ENCODE results near the gene KIAA0319L. TPM values are rescaled to one million over a fixed set of nuclear protein-coding genes. Genes with fewer than 3 reads are reported as not detected.
"Not testable (repeated sequence)": the region's sequence is repeated elsewhere in the genome, so short reads cannot be mapped to it uniquely, and the experiment has no call there.

KIAA0319L gene
- polyA plus RNA-seq, 1 donor from 2014 or later: 38.1 TPM

- no peak overlapping the region for H3K9ac ChIP-seq (ENCODE audit: low read length)
- no peaks in the 10 kb centered on the region for H3F3A ChIP-seq (ENCODE audit: insufficient read depth, low read length, poor library complexity, severe bottlenecking)
- TF ChIP-seq SMC3 (conservative IDR thresholded peaks at IDR 0.05; ENCODE audit: poor library complexity) (no peak), EZH2 (IDR thresholded peaks at IDR 0.05; ENCODE audit: borderline replicate concordance, insufficient read depth, low read length, poor library complexity, severe bottlenecking) (peak; percentile 59)
- no peaks in the 10 kb centered on the region for H3K36me3 ChIP-seq (ENCODE audit: insufficient read depth, low read length)
- H3K4me3 ChIP-seq (ENCODE audit: low read length): peak overlapping the region; percentile 13
- no peaks in the 10 kb centered on the region for H3K9me2 ChIP-seq (ENCODE audit: insufficient read depth, low read length)
- H3K4me2 ChIP-seq (ENCODE audit: low read length): no peak overlapping the region
- H2AFZ ChIP-seq (ENCODE audit: low read depth, low read length): no peak overlapping the region
- no peaks in the 10 kb centered on the region for H3K9me3 ChIP-seq (ENCODE audit: low read length)
- no peaks in the 10 kb centered on the region for H3K79me2 ChIP-seq (replicated peaks; ENCODE audit: insufficient read depth, low read length)
- no peaks in the 10 kb centered on the region for H4K20me1 ChIP-seq (ENCODE audit: insufficient read depth)
- peaks cover 73% of the 10 kb centered on the region for H3K27me3 ChIP-seq (ENCODE audit: insufficient read depth, low read depth, low read length)
- no peak overlapping the region for H3K27ac ChIP-seq (ENCODE audit: low read length)
These were observed 20.1 kb upstream of the KIAA0319L start for GRCh38 chr1:35577071-35577998.

- H2AFZ ChIP-seq (ENCODE audit: low read depth, low read length); H3K79me2 ChIP-seq (replicated peaks; ENCODE audit: insufficient read depth, low read length); H3K9me3 ChIP-seq (ENCODE audit: low read length); H3K9ac ChIP-seq (ENCODE audit: low read length); H3K4me3 ChIP-seq (ENCODE audit: low read length); H3K36me3 ChIP-seq (ENCODE audit: insufficient read depth, low read length); H3F3A ChIP-seq (ENCODE audit: insufficient read depth, low read length, poor library complexity, severe bottlenecking); H3K9me2 ChIP-seq (ENCODE audit: insufficient read depth, low read length); H4K20me1 ChIP-seq (ENCODE audit: insufficient read depth); H3K4me2 ChIP-seq (ENCODE audit: low read length); H3K27ac ChIP-seq (ENCODE audit: low read length): not testable (repeated sequence)
- peaks cover 79% of the 10 kb centered on the region for H3K27me3 ChIP-seq (ENCODE audit: insufficient read depth, low read depth, low read length)
These were observed 19.5 kb upstream of the KIAA0319L start for GRCh38 chr1:35576766-35577070.

GRCh38 chr1:35576061-35576765 is 19.0 kb upstream of the KIAA0319L start:
- Histone ChIP-seq H3K79me2 (replicated peaks; ENCODE audit: insufficient read depth, low read length) (no peaks in the 10 kb centered on the region), H3K36me3 (ENCODE audit: insufficient read depth, low read length) (no peaks in the 10 kb centered on the region), H4K20me1 (ENCODE audit: insufficient read depth) (no peaks in the 10 kb centered on the region), H3K9ac (ENCODE audit: low read length) (no peak overlapping the region), H3K4me2 (ENCODE audit: low read length) (no peak overlapping the region), H3K9me3 (ENCODE audit: low read length) (no peaks in the 10 kb centered on the region), H3F3A (ENCODE audit: insufficient read depth, low read length, poor library complexity, severe bottlenecking) (no peaks in the 10 kb centered on the region), H3K27ac (ENCODE audit: low read length) (no peak overlapping the region), H3K9me2 (ENCODE audit: insufficient read depth, low read length) (no peaks in the 10 kb centered on the region), H2AFZ (ENCODE audit: low read depth, low read length) (no peak overlapping the region), H3K27me3 (ENCODE audit: insufficient read depth, low read depth, low read length) (peaks cover 84% of the 10 kb centered on the region), H3K4me3 (ENCODE audit: low read length) (no peak overlapping the region)
- TF ChIP-seq EP300 (conservative IDR thresholded peaks at IDR 0.05; ENCODE audit: poor library complexity, severe bottlenecking) (no peak), SMC3 (conservative IDR thresholded peaks at IDR 0.05; ENCODE audit: poor library complexity) (no peak), CTCF (IDR thresholded peaks at IDR 0.05; ENCODE audit: poor library complexity, severe bottlenecking) (no peak), MXI1 (conservative IDR thresholded peaks at IDR 0.05; ENCODE audit: poor library complexity, severe bottlenecking) (no peak), EZH2 (IDR thresholded peaks at IDR 0.05; ENCODE audit: borderline replicate concordance, insufficient read depth, low read length, poor library complexity, severe bottlenecking) (no peak), RAD21 (conservative IDR thresholded peaks at IDR 0.05) (no peak), POLR2AphosphoS5 (IDR thresholded peaks at IDR 0.05) (no peak)
